ENCODE data around the gene LONP1.

DNA sequence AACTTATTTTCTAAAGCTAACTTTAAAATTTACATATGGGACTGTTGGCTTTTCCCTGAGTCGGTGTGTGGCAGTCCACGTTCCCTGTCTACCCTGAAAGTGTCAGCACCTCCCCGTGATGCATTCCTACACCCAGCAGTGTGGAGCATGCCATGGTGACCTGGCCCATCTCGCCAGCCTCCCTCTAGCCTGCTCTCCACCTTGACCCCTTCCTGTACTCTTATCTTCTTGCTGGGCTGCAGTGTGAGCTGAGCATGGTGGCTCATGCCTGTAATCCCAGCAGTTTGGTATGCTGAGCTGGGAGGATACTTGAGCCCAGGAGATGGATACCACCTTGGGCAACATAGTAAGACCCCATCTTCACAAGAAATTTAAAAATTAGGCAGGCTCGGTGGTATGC lies 65.0 kb downstream of the LONP1 start:
- TF ChIP-seq, protein P1, sequence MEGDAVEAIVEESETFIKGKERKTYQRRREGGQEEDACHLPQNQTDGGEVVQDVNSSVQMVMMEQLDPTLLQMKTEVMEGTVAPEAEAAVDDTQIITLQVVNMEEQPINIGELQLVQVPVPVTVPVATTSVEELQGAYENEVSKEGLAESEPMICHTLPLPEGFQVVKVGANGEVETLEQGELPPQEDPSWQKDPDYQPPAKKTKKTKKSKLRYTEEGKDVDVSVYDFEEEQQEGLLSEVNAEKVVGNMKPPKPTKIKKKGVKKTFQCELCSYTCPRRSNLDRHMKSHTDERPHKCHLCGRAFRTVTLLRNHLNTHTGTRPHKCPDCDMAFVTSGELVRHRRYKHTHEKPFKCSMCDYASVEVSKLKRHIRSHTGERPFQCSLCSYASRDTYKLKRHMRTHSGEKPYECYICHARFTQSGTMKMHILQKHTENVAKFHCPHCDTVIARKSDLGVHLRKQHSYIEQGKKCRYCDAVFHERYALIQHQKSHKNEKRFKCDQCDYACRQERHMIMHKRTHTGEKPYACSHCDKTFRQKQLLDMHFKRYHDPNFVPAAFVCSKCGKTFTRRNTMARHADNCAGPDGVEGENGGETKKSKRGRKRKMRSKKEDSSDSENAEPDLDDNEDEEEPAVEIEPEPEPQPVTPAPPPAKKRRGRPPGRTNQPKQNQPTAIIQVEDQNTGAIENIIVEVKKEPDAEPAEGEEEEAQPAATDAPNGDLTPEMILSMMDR (IDR thresholded peaks at IDR 0.05; ENCODE audit: insufficient read depth, low read depth, low read length) = no peak
- TF ChIP-seq EZH2 (IDR thresholded peaks at IDR 0.05; ENCODE audit: insufficient read depth, low read length) = no peak
